SK-N-SH treated with all-trans-retinoic acid at 6 μM for 48 hours (cell line): ENCODE measurements around the gene PGK1.

ENCODE experiments used
- CSRNP3 ChIP-seq: fragments of 250-450 bp; sonication (Bioruptor Pico); IDR thresholded peaks from 2 replicates; pipeline ENCODE4 v1.5.1; 2021; ENCODE audit warnings: mild to moderate bottlenecking, moderate library complexity
- ISL1 ChIP-seq: fragments of 250-450 bp; sonication (Bioruptor Pico); IDR thresholded peaks from 2 replicates; pipeline ENCODE4 v2.1.2; 2022; ENCODE audit warnings: mild to moderate bottlenecking, moderate library complexity
- PATZ1 ChIP-seq: fragments of 250-450 bp; sonication (Bioruptor Pico); IDR thresholded peaks from 2 replicates; pipeline ENCODE4 v1.8.0; 2020; ENCODE audit warnings: mild to moderate bottlenecking, moderate library complexity, borderline replicate concordance
- ZFP3 ChIP-seq: fragments of 250-450 bp; sonication (Bioruptor Pico); IDR thresholded peaks from 2 replicates; pipeline ENCODE4 v1.5.0; 2020; ENCODE audit warnings: mild to moderate bottlenecking, moderate library complexity
- ZNF70 ChIP-seq: fragments of 450-650 bp; formaldehyde crosslinking; IDR thresholded peaks from 2 replicates; pipeline ENCODE4 v1.5.0; 2020; ENCODE audit warnings: mild to moderate bottlenecking, moderate library complexity
- ZNF8 ChIP-seq: fragments of 450-650 bp; formaldehyde crosslinking; IDR thresholded peaks from 2 replicates; pipeline ENCODE4 v1.5.0; 2020; ENCODE audit warnings: mild to moderate bottlenecking, moderate library complexity
- TF ChIP-seq, protein P1 (sequence below): fragments of 250-450 bp; sonication (Bioruptor Pico); IDR thresholded peaks from 2 replicates; pipeline ENCODE4 v1.8.0; 2021; ENCODE audit warnings: low read depth, mild to moderate bottlenecking, moderate library complexity, borderline replicate concordance

DNA sequence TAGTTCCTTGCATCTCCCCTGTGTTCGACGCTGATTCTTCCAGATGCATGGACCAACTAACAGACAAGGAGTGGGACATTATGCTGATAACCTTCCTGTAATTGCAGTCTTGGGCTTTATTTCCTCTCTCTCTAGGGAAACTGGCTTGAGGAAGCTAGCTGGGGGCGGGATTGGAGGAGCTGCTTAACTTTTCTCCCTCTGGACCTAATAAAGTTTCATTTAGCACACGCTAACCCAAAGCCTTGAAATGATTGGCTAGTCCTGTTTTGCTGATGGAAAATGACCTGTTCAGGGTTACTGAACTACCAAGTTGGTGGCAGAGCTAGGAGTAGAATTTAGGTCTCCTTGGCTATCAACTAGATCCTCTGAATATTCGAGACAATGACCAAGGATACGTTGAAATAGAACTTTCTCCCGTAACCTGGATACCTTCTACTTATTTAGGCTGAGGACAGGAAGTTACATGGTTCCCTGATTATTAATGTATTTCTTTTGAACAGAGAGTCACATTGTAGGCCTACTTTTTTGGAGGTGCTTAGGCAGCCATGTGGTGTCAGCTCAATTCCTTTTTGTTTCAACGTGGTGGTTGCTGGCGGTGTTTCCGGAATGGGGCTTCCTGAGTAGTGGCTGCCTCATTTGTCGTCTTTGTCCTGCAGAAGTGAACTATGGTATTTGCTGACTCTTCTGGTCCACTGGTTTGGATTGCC is 2.0 kb downstream of the PGK1 start:
- TF ChIP-seq, protein P1, sequence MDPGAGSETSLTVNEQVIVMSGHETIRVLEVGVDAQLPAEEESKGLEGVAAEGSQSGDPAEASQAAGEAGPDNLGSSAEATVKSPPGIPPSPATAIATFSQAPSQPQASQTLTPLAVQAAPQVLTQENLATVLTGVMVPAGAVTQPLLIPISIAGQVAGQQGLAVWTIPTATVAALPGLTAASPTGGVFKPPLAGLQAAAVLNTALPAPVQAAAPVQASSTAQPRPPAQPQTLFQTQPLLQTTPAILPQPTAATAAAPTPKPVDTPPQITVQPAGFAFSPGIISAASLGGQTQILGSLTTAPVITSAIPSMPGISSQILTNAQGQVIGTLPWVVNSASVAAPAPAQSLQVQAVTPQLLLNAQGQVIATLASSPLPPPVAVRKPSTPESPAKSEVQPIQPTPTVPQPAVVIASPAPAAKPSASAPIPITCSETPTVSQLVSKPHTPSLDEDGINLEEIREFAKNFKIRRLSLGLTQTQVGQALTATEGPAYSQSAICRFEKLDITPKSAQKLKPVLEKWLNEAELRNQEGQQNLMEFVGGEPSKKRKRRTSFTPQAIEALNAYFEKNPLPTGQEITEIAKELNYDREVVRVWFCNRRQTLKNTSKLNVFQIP: no peak
- TF ChIP-seq CSRNP3 (CRISPR knock-in tag) (no peak), ISL1 (no peak), PATZ1 (CRISPR knock-in tag) (no peak), ZFP3 (CRISPR knock-in tag) (no peak), ZNF70 (no peak), ZNF8 (no peak)
